ENCODE measurements around the gene EFCAB5. TPM values are rescaled to one million over a fixed set of nuclear protein-coding genes. Genes with fewer than 3 reads are reported as not detected.

EFCAB5 gene
- total and polyA plus RNA-seq, 2 experiments from 2014 or later = 0.68 TPM; not detected in 1

DNA sequence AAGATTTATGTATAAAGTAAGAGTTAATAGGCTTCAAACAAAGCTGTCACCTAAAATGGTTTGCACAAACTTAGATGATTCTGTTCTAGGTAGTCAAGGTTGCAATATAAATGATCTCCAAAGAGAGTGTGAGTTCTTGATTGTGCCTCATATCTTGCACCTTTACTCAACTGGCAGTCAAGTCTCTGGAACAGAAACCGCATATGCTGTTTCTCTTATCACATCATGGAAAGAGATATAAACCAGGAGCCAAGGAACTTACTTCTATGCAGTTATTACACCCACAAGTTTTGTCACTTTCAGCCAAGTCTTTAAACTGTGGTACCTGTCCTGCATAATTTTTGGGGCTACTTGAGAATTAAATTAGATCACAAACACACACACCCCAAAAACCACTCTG lies 16.6 kb upstream of the EFCAB5 start (continued):
- TF ChIP-seq, protein P1, sequence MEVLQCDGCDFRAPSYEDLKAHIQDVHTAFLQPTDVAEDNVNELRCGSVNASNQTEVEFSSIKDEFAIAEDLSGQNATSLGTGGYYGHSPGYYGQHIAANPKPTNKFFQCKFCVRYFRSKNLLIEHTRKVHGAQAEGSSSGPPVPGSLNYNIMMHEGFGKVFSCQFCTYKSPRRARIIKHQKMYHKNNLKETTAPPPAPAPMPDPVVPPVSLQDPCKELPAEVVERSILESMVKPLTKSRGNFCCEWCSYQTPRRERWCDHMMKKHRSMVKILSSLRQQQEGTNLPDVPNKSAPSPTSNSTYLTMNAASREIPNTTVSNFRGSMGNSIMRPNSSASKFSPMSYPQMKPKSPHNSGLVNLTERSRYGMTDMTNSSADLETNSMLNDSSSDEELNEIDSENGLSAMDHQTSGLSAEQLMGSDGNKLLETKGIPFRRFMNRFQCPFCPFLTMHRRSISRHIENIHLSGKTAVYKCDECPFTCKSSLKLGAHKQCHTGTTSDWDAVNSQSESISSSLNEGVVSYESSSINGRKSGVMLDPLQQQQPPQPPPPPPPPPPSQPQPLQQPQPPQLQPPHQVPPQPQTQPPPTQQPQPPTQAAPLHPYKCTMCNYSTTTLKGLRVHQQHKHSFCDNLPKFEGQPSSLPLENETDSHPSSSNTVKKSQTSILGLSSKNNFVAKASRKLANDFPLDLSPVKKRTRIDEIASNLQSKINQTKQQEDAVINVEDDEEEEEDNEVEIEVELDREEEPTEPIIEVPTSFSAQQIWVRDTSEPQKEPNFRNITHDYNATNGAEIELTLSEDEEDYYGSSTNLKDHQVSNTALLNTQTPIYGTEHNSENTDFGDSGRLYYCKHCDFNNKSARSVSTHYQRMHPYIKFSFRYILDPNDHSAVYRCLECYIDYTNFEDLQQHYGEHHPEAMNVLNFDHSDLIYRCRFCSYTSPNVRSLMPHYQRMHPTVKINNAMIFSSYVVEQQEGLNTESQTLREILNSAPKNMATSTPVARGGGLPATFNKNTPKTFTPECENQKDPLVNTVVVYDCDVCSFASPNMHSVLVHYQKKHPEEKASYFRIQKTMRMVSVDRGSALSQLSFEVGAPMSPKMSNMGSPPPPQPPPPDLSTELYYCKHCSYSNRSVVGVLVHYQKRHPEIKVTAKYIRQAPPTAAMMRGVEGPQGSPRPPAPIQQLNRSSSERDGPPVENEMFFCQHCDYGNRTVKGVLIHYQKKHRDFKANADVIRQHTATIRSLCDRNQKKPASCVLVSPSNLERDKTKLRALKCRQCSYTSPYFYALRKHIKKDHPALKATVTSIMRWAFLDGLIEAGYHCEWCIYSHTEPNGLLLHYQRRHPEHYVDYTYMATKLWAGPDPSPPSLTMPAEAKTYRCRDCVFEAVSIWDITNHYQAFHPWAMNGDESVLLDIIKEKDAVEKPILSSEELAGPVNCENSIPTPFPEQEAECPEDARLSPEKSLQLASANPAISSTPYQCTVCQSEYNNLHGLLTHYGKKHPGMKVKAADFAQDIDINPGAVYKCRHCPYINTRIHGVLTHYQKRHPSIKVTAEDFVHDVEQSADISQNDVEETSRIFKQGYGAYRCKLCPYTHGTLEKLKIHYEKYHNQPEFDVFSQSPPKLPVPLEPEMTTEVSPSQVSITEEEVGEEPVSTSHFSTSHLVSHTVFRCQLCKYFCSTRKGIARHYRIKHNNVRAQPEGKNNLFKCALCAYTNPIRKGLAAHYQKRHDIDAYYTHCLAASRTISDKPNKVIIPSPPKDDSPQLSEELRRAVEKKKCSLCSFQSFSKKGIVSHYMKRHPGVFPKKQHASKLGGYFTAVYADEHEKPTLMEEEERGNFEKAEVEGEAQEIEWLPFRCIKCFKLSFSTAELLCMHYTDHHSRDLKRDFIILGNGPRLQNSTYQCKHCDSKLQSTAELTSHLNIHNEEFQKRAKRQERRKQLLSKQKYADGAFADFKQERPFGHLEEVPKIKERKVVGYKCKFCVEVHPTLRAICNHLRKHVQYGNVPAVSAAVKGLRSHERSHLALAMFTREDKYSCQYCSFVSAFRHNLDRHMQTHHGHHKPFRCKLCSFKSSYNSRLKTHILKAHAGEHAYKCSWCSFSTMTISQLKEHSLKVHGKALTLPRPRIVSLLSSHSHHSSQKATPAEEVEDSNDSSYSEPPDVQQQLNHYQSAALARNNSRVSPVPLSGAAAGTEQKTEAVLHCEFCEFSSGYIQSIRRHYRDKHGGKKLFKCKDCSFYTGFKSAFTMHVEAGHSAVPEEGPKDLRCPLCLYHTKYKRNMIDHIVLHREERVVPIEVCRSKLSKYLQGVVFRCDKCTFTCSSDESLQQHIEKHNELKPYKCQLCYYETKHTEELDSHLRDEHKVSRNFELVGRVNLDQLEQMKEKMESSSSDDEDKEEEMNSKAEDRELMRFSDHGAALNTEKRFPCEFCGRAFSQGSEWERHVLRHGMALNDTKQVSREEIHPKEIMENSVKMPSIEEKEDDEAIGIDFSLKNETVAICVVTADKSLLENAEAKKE (CRISPR knock-in tag; IDR thresholded peaks at IDR 0.05) = no peak
- TF ChIP-seq CREB1 (CRISPR knock-in tag; IDR thresholded peaks at IDR 0.05; ENCODE audit: low read depth) (no peak), EZH2 (IDR thresholded peaks at IDR 0.05; ENCODE audit: low read depth, unreplicated experiment) (no peak), JUNB (IDR thresholded peaks at IDR 0.05; ENCODE audit: unreplicated experiment) (no peak)
- TF ChIP-seq, protein P2, sequence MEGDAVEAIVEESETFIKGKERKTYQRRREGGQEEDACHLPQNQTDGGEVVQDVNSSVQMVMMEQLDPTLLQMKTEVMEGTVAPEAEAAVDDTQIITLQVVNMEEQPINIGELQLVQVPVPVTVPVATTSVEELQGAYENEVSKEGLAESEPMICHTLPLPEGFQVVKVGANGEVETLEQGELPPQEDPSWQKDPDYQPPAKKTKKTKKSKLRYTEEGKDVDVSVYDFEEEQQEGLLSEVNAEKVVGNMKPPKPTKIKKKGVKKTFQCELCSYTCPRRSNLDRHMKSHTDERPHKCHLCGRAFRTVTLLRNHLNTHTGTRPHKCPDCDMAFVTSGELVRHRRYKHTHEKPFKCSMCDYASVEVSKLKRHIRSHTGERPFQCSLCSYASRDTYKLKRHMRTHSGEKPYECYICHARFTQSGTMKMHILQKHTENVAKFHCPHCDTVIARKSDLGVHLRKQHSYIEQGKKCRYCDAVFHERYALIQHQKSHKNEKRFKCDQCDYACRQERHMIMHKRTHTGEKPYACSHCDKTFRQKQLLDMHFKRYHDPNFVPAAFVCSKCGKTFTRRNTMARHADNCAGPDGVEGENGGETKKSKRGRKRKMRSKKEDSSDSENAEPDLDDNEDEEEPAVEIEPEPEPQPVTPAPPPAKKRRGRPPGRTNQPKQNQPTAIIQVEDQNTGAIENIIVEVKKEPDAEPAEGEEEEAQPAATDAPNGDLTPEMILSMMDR (conservative IDR thresholded peaks at IDR 0.05; ENCODE audit: low read depth in 2 of 2) = no peak

DNA sequence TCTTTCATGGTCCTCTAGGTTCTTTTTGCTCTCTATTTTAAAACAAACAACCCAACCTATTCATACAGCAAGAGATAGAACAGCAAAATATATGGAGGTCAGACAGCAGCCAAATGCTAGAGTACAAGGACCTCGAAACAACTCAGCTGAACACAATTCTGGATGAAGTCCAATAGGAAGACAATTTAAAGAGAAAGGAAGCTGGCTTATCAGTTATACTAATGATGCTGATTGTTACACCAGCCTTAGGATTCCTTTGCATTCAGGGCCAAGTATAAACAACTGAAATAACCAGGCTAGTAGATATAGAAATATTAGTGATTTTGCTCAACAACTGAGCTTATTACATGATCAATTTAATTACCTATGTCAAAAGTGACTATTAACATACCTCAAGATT lies 13.9 kb upstream of the EFCAB5 start:
- ATAC-seq = no peak
- H3K9me3 Mint-ChIP-seq = no peaks in the 10 kb centered on the region
- Histone ChIP-seq H3F3A (replicated peaks; ENCODE audit: low read depth) (peaks cover 9% of the 10 kb centered on the region), H2AFZ (no peak overlapping the region), H3K27me3 (ENCODE audit: insufficient read depth) (no peaks in the 10 kb centered on the region), H4K20me1 (replicated peaks; ENCODE audit: insufficient read depth) (no peaks in the 10 kb centered on the region), H3K79me2 (replicated peaks; ENCODE audit: insufficient read depth) (peaks cover 41% of the 10 kb centered on the region), H3K4me2 (no peak overlapping the region), H3K4me1 (ENCODE audit: insufficient read depth) (peaks cover 7% of the 10 kb centered on the region), H3K9me2 (ENCODE audit: insufficient read depth) (no peaks in the 10 kb centered on the region), H3K4me3 (no peak overlapping the region), H3K36me3 (ENCODE audit: insufficient read depth) (no peaks in the 10 kb centered on the region), H3K27ac (ENCODE audit: low read depth) (no peak overlapping the region)
- no peak overlapping the region for H3K4me3 Mint-ChIP-seq
- no peak for DNase-seq (ENCODE audit: low spot score)
- peaks cover 7% of the 10 kb centered on the region; the same call in 2 of the 3 replicates for H3K4me1 Mint-ChIP-seq
- peaks cover 7% of the 10 kb centered on the region for H3K27me3 Mint-ChIP-seq (ENCODE audit: insufficient read depth, low read depth, poor library complexity)
- TF ChIP-seq EZH2 (IDR thresholded peaks at IDR 0.05; ENCODE audit: low read depth, unreplicated experiment) (no peak), EZH2phosphoT487 (IDR thresholded peaks at IDR 0.05; ENCODE audit: unreplicated experiment) (no peak), POLR2AphosphoS5 (IDR thresholded peaks at IDR 0.05; ENCODE audit: low read depth) (no peak), ZNF331 (CRISPR knock-in tag; IDR thresholded peaks at IDR 0.05; ENCODE audit: low read depth) (no peak), ZNF114 (CRISPR knock-in tag; IDR thresholded peaks at IDR 0.05) (no peak), JUNB (IDR thresholded peaks at IDR 0.05; ENCODE audit: unreplicated experiment) (no peak)
- TF ChIP-seq, protein P3, sequence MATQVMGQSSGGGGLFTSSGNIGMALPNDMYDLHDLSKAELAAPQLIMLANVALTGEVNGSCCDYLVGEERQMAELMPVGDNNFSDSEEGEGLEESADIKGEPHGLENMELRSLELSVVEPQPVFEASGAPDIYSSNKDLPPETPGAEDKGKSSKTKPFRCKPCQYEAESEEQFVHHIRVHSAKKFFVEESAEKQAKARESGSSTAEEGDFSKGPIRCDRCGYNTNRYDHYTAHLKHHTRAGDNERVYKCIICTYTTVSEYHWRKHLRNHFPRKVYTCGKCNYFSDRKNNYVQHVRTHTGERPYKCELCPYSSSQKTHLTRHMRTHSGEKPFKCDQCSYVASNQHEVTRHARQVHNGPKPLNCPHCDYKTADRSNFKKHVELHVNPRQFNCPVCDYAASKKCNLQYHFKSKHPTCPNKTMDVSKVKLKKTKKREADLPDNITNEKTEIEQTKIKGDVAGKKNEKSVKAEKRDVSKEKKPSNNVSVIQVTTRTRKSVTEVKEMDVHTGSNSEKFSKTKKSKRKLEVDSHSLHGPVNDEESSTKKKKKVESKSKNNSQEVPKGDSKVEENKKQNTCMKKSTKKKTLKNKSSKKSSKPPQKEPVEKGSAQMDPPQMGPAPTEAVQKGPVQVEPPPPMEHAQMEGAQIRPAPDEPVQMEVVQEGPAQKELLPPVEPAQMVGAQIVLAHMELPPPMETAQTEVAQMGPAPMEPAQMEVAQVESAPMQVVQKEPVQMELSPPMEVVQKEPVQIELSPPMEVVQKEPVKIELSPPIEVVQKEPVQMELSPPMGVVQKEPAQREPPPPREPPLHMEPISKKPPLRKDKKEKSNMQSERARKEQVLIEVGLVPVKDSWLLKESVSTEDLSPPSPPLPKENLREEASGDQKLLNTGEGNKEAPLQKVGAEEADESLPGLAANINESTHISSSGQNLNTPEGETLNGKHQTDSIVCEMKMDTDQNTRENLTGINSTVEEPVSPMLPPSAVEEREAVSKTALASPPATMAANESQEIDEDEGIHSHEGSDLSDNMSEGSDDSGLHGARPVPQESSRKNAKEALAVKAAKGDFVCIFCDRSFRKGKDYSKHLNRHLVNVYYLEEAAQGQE (IDR thresholded peaks at IDR 0.05; ENCODE audit: unreplicated experiment) = no peak
- no peaks in the 10 kb centered on the region for H3K36me3 Mint-ChIP-seq (ENCODE audit: low read depth)
- H3K27ac Mint-ChIP-seq = no peak overlapping the region

Data from GM23338 (cell line).